HG03039 (cell line): Measurements from ENCODE around the gene GFER.
"Not testable (repeated sequence)": the region's sequence is repeated elsewhere in the genome, so short reads cannot be mapped to it uniquely, and the experiment has no call there.

Experiments used
- ATAC-seq: cut with Tn5 transposase; IDR thresholded peaks from one replicate; pipeline ENCODE4 v1.9.1; 2021; ENCODE audit warnings: mild to moderate bottlenecking, moderate library complexity; ENCODE audit not compliant: unreplicated experiment

The GFER gene

GRCh38 chr16:2004795-2005517 is 21.0 kb downstream of the GFER start:
- no peak for ATAC-seq

- ATAC-seq: no peak
These were observed 21.7 kb downstream of the GFER start for GRCh38 chr16:2005646-2006045.

DNA sequence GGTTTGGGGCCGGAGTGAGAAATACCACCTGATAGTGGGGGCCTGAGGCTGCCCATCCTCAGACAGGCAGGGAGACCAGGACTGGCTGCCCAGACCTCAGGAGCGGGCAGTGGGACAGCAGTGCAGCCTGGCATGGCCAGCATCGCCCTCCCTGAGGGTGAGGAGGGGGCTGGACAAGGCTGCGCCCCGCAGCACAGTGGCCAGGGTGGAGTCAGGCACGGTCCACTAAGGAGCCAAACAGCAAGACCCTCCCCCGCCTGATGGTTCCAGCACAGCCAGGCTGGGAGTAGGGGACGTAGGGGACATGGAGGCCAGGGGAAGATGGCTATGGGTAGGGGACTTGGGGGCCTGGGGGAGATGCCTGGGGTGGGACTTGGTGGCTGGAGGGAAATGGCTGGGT is 22.3 kb downstream of the GFER start:
- no peak for ATAC-seq

- no peak for ATAC-seq
These were observed 23.3 kb downstream of the GFER start for GRCh38 chr16:2007081-2007836.

- no peak for ATAC-seq
These were observed 24.1 kb downstream of the GFER start for GRCh38 chr16:2008009-2008526.

GRCh38 chr16:2008631-2009163 is 24.7 kb downstream of the GFER start:
- ATAC-seq: no peak

DNA sequence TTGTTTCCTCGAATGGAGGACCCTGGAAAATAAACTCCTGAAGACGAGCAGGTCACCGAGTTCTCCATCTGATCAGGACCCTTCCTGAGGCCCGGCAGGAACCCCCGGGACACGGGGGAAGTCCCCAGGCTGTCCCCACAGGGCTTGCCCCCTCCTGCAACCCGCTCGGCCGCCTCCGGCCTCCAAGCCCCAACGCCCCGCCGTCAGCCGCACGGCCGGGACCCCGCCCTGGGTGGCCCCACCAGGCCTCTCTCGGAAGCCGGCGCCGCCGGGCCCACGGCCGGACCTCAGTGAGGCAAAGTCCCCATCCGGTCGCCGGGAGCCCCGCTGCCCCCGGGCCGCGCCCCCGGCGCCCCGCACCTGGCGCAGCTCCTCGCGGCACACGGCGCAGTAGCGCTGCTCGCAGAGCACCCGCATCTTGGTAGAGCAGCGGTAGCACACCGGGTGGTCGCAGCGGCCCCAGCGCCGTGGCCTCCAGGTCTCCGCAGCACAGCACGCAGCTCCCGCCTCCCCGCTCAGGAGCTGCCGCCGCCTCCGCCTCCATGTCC is 25.2 kb downstream of the GFER start:
- ATAC-seq: peak; percentile 25

GRCh38 chr16:2009791-2010510 is 26.0 kb downstream of the GFER start, which contains the start of gene ZNF598:
Gene ZNF598, minus strand, starts transcription at chr16:2009821.
- ATAC-seq: peak; percentile 80

DNA sequence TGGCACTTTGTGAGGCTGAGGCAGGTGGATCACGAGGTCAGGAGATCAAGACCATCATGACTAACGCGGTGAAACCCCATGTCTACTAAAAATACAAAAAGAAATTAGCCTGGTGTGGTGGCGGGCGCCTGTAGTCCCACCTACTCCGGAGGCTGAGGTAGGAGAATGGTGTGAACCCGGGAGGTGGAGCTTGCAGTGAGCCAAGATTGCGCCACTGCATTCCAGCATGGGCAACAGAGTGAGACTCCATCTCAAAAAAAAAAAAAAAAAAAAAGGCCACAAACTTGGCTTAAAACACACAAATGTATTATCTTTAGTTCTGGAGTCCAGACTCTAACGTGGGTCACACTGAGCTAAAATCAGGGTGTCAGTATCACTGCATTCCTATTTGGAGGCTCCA is 27.7 kb downstream of the GFER start:
- not testable (repeated sequence) for ATAC-seq

DNA sequence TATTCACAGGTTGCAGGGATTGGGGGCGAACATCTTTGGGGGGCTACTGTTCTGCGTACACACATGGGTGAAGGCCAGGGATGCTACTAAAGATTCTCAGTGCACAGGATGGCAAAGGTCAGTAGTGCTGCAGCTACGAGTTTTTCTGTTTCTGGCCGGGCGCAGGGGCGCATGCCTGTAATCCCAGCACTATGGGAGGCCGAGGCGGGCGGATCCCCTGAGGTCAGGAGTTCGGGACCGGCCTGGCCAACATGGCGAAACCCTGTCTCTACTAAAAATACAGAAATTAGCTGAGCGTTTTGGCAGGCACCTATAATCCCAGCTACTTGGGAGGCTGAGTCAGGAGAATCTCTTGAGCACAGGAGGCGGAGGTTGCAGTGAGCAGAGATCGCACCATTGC is 29.5 kb downstream of the GFER start:
- no peak for ATAC-seq

- no peak for ATAC-seq
These were observed 31.3 kb downstream of the GFER start for GRCh38 chr16:2015117-2015946.

- ATAC-seq: no peak
These were observed 31.9 kb downstream of the GFER start for GRCh38 chr16:2015947-2016208.

- ATAC-seq: no peak
These were observed 32.5 kb downstream of the GFER start for GRCh38 chr16:2016407-2016922.

GRCh38 chr16:2019518-2019920 is 35.5 kb downstream of the GFER start, which contains the start of gene NPW:
Gene NPW, plus strand, starts transcription at chr16:2019785.
- ATAC-seq: no peak

GRCh38 chr16:2019921-2020831 is 36.2 kb downstream of the GFER start:
- ATAC-seq: no peak

GRCh38 chr16:2022723-2023091 is 38.7 kb downstream of the GFER start:
- no peak for ATAC-seq

GRCh38 chr16:2023092-2024031 is 39.4 kb downstream of the GFER start:
- peak; percentile 62 for ATAC-seq

DNA sequence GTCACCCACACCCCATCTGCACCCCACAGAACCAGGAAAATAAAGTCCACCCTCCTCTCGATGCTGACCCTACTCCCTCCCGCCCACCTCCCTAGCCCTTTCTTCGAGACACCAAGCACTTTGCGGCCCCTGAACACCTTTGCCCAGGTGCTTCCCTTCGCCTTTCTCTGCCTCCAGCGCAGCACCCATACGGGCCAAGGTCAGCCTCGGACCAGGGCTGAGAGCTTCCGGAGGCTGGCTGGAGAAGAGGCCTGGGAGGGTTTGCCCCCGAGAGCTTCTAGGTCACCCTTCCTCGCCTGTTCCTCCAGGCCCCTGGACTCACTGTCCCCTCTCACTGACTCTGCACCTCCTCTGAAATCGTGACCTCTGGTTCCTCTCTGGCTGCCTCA is 40.0 kb downstream of the GFER start:
- ATAC-seq: no peak
